Keratinocyte (primary cell): ENCODE data around the gene ASS1. TPM values are rescaled to one million over a fixed set of nuclear protein-coding genes. Genes with fewer than 3 reads are reported as not detected.

Experiments used
- DNase-seq: peaks from one replicate; pipeline ENCODE4 v3.0.0-alpha.2; 2011; ENCODE audit warnings: low read depth, missing footprints, low spot score
- FAIRE-seq: peaks from 2 replicates; lab custom pipeline; 2011; peaks lifted over from hg19 to GRCh38; lab: Jason Lieb, UNC
- H2AFZ ChIP-seq: 2 replicates; pipeline ENCODE4 v1.6.0; 2012; ENCODE audit warnings: low read length, control low read depth, inconsistent platforms; ENCODE audit not compliant: control insufficient read depth
- H3K27ac ChIP-seq: 2 replicates; pipeline ENCODE4 v1.5.1; 2011; ENCODE audit warnings: low read length; ENCODE audit not compliant: control insufficient read depth, insufficient read depth
- H3K27me3 ChIP-seq: 3 replicates; pipeline ENCODE4 v1.6.0; 2011; ENCODE audit warnings: low read length; ENCODE audit not compliant: control insufficient read depth, insufficient read depth; ENCODE audit errors: extremely low read depth
- H3K36me3 ChIP-seq, 2 experiments: 2 replicates in 1 of 2; 3 replicates in 1 of 2; pipeline ENCODE4 v1.5.1; 2011; ENCODE audit warnings: low read length in 2 of 2, mild to moderate bottlenecking in 1 of 2; ENCODE audit not compliant: control insufficient read depth in 2 of 2, insufficient read depth in 2 of 2; ENCODE audit errors: extremely low read depth in 1 of 2
- H3K4me1 ChIP-seq: 3 replicates; pipeline ENCODE4 v1.5.1; 2011; ENCODE audit warnings: low read length; ENCODE audit not compliant: control insufficient read depth, insufficient read depth; ENCODE audit errors: extremely low read depth
- H3K4me2 ChIP-seq: 3 replicates; pipeline ENCODE4 v1.6.0; 2011; ENCODE audit warnings: low read depth, low read length; ENCODE audit not compliant: control insufficient read depth, insufficient read depth; ENCODE audit errors: extremely low read depth
- H3K4me3 ChIP-seq, 3 experiments: fragments of 200-600 bp in 1 of 3; sonication (generic) in 1 of 3; 2 replicates in 2 of 3; 3 replicates in 1 of 3; pipeline ENCODE4 v1.5.1; 2011 to 2016; ENCODE audit warnings: low read length in 3 of 3, mild to moderate bottlenecking in 3 of 3, control low read depth in 2 of 3, inconsistent platforms in 1 of 3, low read depth in 1 of 3, mixed read lengths in 1 of 3, mixed run types in 1 of 3, moderate library complexity in 1 of 3; ENCODE audit not compliant: control insufficient read depth in 2 of 3, insufficient read depth in 2 of 3; ENCODE audit errors: extremely low read depth in 1 of 3
- H3K79me2 ChIP-seq: 2 replicates; pipeline ENCODE4 v1.6.0; 2012; ENCODE audit warnings: low read length; ENCODE audit not compliant: control insufficient read depth, insufficient read depth
- H3K9ac ChIP-seq: 3 replicates; pipeline ENCODE4 v1.6.0; 2011; ENCODE audit warnings: low read length; ENCODE audit not compliant: control insufficient read depth, insufficient read depth; ENCODE audit errors: extremely low read depth
- H3K9me1 ChIP-seq: 3 replicates; pipeline ENCODE4 v1.6.0; 2011; ENCODE audit warnings: low read length; ENCODE audit not compliant: control insufficient read depth, insufficient read depth; ENCODE audit errors: extremely low read depth
- H3K9me3 ChIP-seq: 2 replicates; pipeline ENCODE4 v1.5.1; 2012; ENCODE audit warnings: low read depth, low read length; ENCODE audit not compliant: control insufficient read depth
- H4K20me1 ChIP-seq: 3 replicates; pipeline ENCODE4 v1.6.0; 2011; ENCODE audit warnings: low read length; ENCODE audit not compliant: control insufficient read depth, insufficient read depth; ENCODE audit errors: extremely low read depth
- CTCF ChIP-seq, 3 experiments: IDR thresholded peaks in 1 of 3; conservative IDR thresholded peaks in 1 of 3; optimal IDR thresholded peaks in 1 of 3; 2 replicates in 2 of 3; 3 replicates in 1 of 3; pipeline versions ENCODE3 to v1.5.1; 2011; ENCODE audit warnings: low read length in 3 of 3, mild to moderate bottlenecking in 3 of 3, moderate library complexity in 2 of 3, control low read depth in 1 of 3, inconsistent platforms in 1 of 3; ENCODE audit not compliant: insufficient read depth in 2 of 3; ENCODE audit errors: extremely low read depth in 1 of 3
- EZH2 ChIP-seq: IDR thresholded peaks from one replicate; pipeline ENCODE4 v1.6.1; 2012; ENCODE audit warnings: inconsistent platforms, mild to moderate bottlenecking, low read length, moderate library complexity
- dilution Hi-C: fragments of 300-500 bp; cut with MboI; formaldehyde crosslinking; loops from one replicate; pipeline ENCODE4 v1.7.0; 2020; ENCODE audit warnings: low sequenced_read_pairs; ENCODE audit not compliant: extremely low pct_ligation_motif_present
- polyA plus RNA-seq, 5 experiments: library from polyadenylated mRNA; depleted of rRNA in 3 of 5; stranded (reverse) in 3 of 5; stranded (forward) in 1 of 5; unstranded in 1 of 5; fragments of >200 nt; gene quantifications; 1 replicate in 1 of 5; 2 replicates in 3 of 5; 3 replicates in 1 of 5; pipeline versions ENCODE4 v1.2.1 to v1.2.3, GENCODE V29; 2011 to 2012; ENCODE audit warnings: missing spikeins in 2 of 5, low read depth in 1 of 5, low replicate concordance in 1 of 5

ASS1 gene
- polyA plus RNA-seq, 1 donor (not counting 4 experiments of a cell fraction or from before 2014, with no cell fraction given): 52.4 TPM

GRCh38 chr9:130473566-130473965 is 28.8 kb downstream of the ASS1 start:
- Histone ChIP-seq H3K27me3 (peaks cover 3% of the 10 kb centered on the region), H3K9me1 (no peaks in the 10 kb centered on the region), H3K4me3 (no peak overlapping the region), H3K27ac (no peak overlapping the region), H4K20me1 (no peaks in the 10 kb centered on the region), H3K4me2 (no peak overlapping the region), H2AFZ (no peak overlapping the region), H3K36me3 (no peaks in the 10 kb centered on the region), H3K9ac (no peak overlapping the region), H3K79me2 (no peaks in the 10 kb centered on the region), H3K4me1 (no peaks in the 10 kb centered on the region), H3K9me3 (no peaks in the 10 kb centered on the region)
- TF ChIP-seq EZH2: no peak
- TF ChIP-seq CTCF (optimal IDR thresholded peaks at IDR 0.05 in 1 of 3, IDR thresholded peaks at IDR 0.05 in 1 of 3, conservative IDR thresholded peaks at IDR 0.05 in 1 of 3; ENCODE audit: extremely low read depth in 1 of 3, insufficient read depth in 2 of 3, low read length in 3 of 3): no peak
- DNase-seq: no peak
- FAIRE-seq: no peak
- dilution Hi-C loops: no loop called here

GRCh38 chr9:130474106-130474505 is 29.3 kb downstream of the ASS1 start:
- no peak overlapping the region for H3K27ac ChIP-seq
- DNase-seq: no peak
- dilution Hi-C loops: no loop called here
- peaks cover under 1% of the 10 kb centered on the region for H3K27me3 ChIP-seq
- H3K9ac ChIP-seq: no peak overlapping the region
- no peaks in the 10 kb centered on the region for H4K20me1 ChIP-seq
- H3K79me2 ChIP-seq: no peaks in the 10 kb centered on the region
- no peak overlapping the region for H3K4me3 ChIP-seq
- no peaks in the 10 kb centered on the region for H3K9me3 ChIP-seq
- no peak overlapping the region for H2AFZ ChIP-seq
- TF ChIP-seq CTCF (optimal IDR thresholded peaks at IDR 0.05 in 1 of 3, IDR thresholded peaks at IDR 0.05 in 1 of 3, conservative IDR thresholded peaks at IDR 0.05 in 1 of 3; ENCODE audit: extremely low read depth in 1 of 3, insufficient read depth in 2 of 3, low read length in 3 of 3) (no peak), EZH2 (no peak)
- H3K36me3 ChIP-seq: no peaks in the 10 kb centered on the region
- no peak for FAIRE-seq
- no peaks in the 10 kb centered on the region for H3K4me1 ChIP-seq
- no peak overlapping the region for H3K4me2 ChIP-seq
- H3K9me1 ChIP-seq: no peaks in the 10 kb centered on the region
